ENCODE measurements around the gene MYL1.

The MYL1 gene

DNA sequence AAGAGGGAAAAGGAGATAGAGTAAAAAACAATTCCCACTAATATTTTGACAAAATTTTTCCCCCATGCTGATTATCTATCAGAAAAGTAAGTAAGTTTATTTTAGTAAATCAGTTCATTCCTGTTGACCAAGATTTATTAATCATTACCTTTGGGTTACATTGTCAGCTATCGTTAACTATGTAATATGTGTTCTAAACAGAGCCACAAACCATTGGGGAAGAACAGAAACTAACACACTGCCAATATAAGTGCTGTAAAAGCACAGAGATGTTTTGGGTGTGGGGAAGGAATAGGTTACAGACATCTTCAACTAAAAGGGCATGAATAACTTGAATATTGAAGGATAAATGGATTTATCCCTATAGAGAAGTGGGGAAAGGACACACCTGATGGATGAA, 47.3 kb downstream of the MYL1 start:
- no peak for DNase-seq (ENCODE audit: low read depth in 2 of 2)

GRCh38 chr2:210264282-210264681, 50.7 kb downstream of the MYL1 start:
- no peak for DNase-seq (ENCODE audit: low read depth in 2 of 2)

- no peak for DNase-seq (ENCODE audit: low read depth in 2 of 2)
These were observed 51.1 kb downstream of the MYL1 start for GRCh38 chr2:210263841-210264240.

- no peak for DNase-seq (ENCODE audit: low read depth in 2 of 2)
These were observed 52.9 kb downstream of the MYL1 start for GRCh38 chr2:210262036-210262435.

DNA sequence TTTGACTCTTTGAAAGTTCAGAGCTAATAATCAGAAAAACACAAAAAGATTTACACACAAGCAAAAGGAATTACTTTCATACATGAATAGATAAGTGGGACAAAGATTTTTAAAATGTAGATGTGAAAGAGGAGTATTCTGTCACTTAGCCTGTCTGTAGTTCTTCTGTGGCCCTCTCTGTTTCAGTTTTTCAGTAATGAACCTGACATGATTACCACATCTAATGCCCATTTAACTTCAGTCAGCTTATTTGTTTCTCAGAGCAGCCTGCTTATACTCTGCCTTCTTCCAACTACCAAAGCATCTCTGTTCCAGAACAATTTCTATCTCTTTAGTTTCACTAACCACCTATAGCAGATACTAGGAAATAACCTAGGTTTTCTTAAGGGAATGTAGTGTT, 55.3 kb downstream of the MYL1 start:
- no peak for DNase-seq (ENCODE audit: low read depth in 2 of 2)

GRCh38 chr2:210252699-210253606, 62.0 kb downstream of the MYL1 start:
- DNase-seq (ENCODE audit: low read depth in 2 of 2): no peak

GRCh38 chr2:210250622-210251021, 64.4 kb downstream of the MYL1 start:
- no peak for DNase-seq (ENCODE audit: low read depth in 2 of 2)
